Measurements from ENCODE around the gene LIN9. TPM values are rescaled to one million over a fixed set of nuclear protein-coding genes. Genes with fewer than 3 reads are reported as not detected.

The LIN9 gene
- total and polyA plus RNA-seq, 2 of the 13 experiments (the other 11 are each of a cell fraction or from before 2014, with no cell fraction given) = 3.0 to 10.0 TPM

DNA sequence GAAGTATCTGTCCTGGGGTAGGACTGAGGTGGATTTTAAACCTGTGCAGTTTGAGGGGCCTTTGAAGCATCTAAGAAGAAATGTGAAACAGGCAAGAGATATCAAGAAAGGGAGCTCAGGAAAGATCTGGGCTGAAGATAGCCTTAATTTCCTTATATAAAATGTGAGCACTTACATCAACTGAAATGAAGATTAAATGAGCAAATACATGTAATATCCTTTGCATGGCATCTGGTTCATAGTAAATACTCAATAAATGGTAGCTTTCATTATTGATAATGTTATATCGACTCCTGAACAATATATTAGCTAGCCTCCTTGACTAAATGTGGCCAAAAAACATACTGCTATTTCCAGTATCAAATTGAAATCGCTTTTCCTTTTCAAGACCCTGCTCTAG, 2.5 kb downstream of the LIN9 start (continued):
- TF ChIP-seq ZNF124 (CRISPR knock-in tag; IDR thresholded peaks at IDR 0.05) (no peak), HOXA3 (CRISPR knock-in tag; IDR thresholded peaks at IDR 0.05) (no peak), MXD1 (CRISPR knock-in tag; IDR thresholded peaks at IDR 0.05) (no peak), NR2F6 (IDR thresholded peaks at IDR 0.05) (no peak), NR2F6 (CRISPR knock-in tag; IDR thresholded peaks at IDR 0.05) (no peak), GATA4 (IDR thresholded peaks at IDR 0.05; ENCODE audit: borderline replicate concordance, low read depth) (no peak), ZSCAN31 (CRISPR knock-in tag; IDR thresholded peaks at IDR 0.05; ENCODE audit: low read depth) (no peak)

DNA sequence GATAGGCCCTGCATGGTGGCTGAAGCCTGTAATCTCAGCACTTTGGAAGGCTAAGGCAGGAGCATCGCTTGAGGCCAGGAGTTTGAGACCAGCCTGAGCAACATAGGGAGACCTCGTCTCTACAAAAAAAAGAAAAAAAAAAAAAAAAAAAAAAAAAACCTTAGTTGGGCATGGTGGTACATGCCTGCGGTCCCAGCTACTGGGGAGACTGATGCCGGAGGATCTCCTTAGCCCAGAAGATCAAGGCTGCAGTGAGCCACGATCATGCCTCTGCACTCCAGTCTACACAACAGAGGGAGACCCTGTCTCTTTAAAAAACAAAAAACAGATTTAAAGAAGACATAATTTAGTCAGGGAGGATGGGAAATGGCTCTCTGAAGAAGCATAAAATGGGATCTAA, 3.8 kb downstream of the LIN9 start:
- Histone ChIP-seq H3K79me2 (ENCODE audit: insufficient read depth, low read length) (peaks cover 52% of the 10 kb centered on the region), H3K9ac (ENCODE audit: insufficient read depth, low read depth, low read length) (no peak overlapping the region), H3K4me1 (ENCODE audit: insufficient read depth, low read length) (peaks cover 25% of the 10 kb centered on the region), H3K27me3 (ENCODE audit: control insufficient read depth in 1 of 2, insufficient read depth in 2 of 2, low read length in 2 of 2) (no peaks in the 10 kb centered on the region), H4K20me1 (ENCODE audit: insufficient read depth, low read length) (no peaks in the 10 kb centered on the region; the same call in 1 of the 2 replicates), H3K36me3 (replicated peaks in 1 of 2; ENCODE audit: control insufficient read depth in 1 of 2, insufficient read depth in 2 of 2, low read length in 2 of 2) (0 out of 5 replicates have a peak, but pooled peaks cover 0 to 10% of the 10 kb centered on the region in 2 experiments), H3K4me2 (ENCODE audit: low read depth, low read length) (no peak overlapping the region), H3K9me3 (ENCODE audit: low read length) (no peaks in the 10 kb centered on the region), H2AFZ (ENCODE audit: low read length) (no peak overlapping the region), H3K4me3 (replicated peaks in 1 of 3; ENCODE audit: insufficient read depth in 1 of 3, low read depth in 2 of 3, low read length in 3 of 3) (no peak overlapping the region), H3K27ac (ENCODE audit: extremely low read length, insufficient read depth, low read length) (no peak overlapping the region)
- intact Hi-C loops (cut with micrococcal nuclease; ENCODE audit: unreplicated experiment) = no loop called here
- FAIRE-seq (no peak), DNase-seq (ENCODE audit: low spot score) (no peak), ATAC-seq (no peak)
- in situ Hi-C loops (cut with HindIII; ENCODE audit: extremely low pct_ligation_motif_present, low pct_unique_long_range_greater_than_20kb) = no loop called here
- no peak for TF ChIP-seq CREM (IDR thresholded peaks at IDR 0.05)
- TF ChIP-seq CREM (CRISPR knock-in tag; IDR thresholded peaks at IDR 0.05) = no peak
- TF ChIP-seq ZBTB42 (CRISPR knock-in tag; IDR thresholded peaks at IDR 0.05) = no peak
- no peak for TF ChIP-seq ZNF766 (CRISPR knock-in tag; IDR thresholded peaks at IDR 0.05; ENCODE audit: borderline replicate concordance)
- TF ChIP-seq ZNF543 (CRISPR knock-in tag; IDR thresholded peaks at IDR 0.05) = no peak
- TF ChIP-seq ZNF350 (CRISPR knock-in tag; IDR thresholded peaks at IDR 0.05; ENCODE audit: borderline replicate concordance, low read depth) = no peak
- TF ChIP-seq, protein P1, sequence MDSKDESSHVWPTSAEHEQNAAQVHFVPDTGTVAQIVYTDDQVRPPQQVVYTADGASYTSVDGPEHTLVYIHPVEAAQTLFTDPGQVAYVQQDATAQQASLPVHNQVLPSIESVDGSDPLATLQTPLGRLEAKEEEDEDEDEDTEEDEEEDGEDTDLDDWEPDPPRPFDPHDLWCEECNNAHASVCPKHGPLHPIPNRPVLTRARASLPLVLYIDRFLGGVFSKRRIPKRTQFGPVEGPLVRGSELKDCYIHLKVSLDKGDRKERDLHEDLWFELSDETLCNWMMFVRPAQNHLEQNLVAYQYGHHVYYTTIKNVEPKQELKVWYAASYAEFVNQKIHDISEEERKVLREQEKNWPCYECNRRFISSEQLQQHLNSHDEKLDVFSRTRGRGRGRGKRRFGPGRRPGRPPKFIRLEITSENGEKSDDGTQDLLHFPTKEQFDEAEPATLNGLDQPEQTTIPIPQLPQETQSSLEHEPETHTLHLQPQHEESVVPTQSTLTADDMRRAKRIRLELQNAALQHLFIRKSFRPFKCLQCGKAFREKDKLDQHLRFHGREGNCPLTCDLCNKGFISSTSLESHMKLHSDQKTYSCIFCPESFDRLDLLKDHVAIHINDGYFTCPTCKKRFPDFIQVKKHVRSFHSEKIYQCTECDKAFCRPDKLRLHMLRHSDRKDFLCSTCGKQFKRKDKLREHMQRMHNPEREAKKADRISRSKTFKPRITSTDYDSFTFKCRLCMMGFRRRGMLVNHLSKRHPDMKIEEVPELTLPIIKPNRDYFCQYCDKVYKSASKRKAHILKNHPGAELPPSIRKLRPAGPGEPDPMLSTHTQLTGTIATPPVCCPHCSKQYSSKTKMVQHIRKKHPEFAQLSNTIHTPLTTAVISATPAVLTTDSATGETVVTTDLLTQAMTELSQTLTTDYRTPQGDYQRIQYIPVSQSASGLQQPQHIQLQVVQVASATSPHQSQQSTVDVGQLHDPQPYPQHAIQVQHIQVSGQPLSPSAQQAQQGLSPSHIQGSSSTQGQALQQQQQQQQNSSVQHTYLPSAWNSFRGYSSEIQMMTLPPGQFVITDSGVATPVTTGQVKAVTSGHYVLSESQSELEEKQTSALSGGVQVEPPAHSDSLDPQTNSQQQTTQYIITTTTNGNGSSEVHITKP (CRISPR knock-in tag; IDR thresholded peaks at IDR 0.05; ENCODE audit: low read depth) = no peak
- TF ChIP-seq, protein P2, sequence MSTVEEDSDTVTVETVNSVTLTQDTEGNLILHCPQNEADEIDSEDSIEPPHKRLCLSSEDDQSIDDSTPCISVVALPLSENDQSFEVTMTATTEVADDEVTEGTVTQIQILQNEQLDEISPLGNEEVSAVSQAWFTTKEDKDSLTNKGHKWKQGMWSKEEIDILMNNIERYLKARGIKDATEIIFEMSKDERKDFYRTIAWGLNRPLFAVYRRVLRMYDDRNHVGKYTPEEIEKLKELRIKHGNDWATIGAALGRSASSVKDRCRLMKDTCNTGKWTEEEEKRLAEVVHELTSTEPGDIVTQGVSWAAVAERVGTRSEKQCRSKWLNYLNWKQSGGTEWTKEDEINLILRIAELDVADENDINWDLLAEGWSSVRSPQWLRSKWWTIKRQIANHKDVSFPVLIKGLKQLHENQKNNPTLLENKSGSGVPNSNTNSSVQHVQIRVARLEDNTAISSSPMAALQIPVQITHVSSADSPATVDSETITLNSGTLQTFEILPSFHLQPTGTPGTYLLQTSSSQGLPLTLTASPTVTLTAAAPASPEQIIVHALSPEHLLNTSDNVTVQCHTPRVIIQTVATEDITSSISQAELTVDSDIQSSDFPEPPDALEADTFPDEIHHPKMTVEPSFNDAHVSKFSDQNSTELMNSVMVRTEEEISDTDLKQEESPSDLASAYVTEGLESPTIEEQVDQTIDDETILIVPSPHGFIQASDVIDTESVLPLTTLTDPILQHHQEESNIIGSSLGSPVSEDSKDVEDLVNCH (CRISPR knock-in tag; IDR thresholded peaks at IDR 0.05) = no peak
- no peak for TF ChIP-seq SRF (IDR thresholded peaks at IDR 0.05; ENCODE audit: low read depth, low read length)
- TF ChIP-seq IRF2 (CRISPR knock-in tag; IDR thresholded peaks at IDR 0.05) = no peak
- TF ChIP-seq ATF5 (CRISPR knock-in tag; IDR thresholded peaks at IDR 0.05; ENCODE audit: low read depth) = no peak
- CTCF ChIA-PET (ENCODE audit: low intra/inter-chr PET ratio, low total read pairs) = no interaction called here
- WGBS (ENCODE audit: low lambda C conversion rate) = 98% methylated on average over 5 of the region's 5 CpGs
- POLR2A ChIA-PET = no interaction called here
- no TSS peak for BruUV-seq (replicated peaks)
